Spleen (tissue), 13 donors: ENCODE results near the gene GYG1. TPM values are rescaled to one million over a fixed set of nuclear protein-coding genes. Genes with fewer than 3 reads are reported as not detected.

ENCODE experiments used
- DNase-seq: peaks from one replicate; pipeline ENCODE4 v3.0.0-alpha.2; 2020
- H3K27ac ChIP-seq, 8 donors: fragments of 200-600 bp; sonication (generic) in 7 of 8; 1 replicate in 4 of 8; 2 replicates in 4 of 8; pipeline versions ENCODE4 v1.5.0 to v1.8.0; 2016 to 2021; ENCODE audit warnings: inconsistent platforms in 4 of 8, mild to moderate bottlenecking in 4 of 8, moderate library complexity in 1 of 8
- H3K27me3 ChIP-seq, 7 donors: fragments of 200-600 bp; sonication (generic) in 6 of 7; replicated peaks in 1 of 7; 1 replicate in 4 of 7; 2 replicates in 3 of 7; pipeline versions ENCODE4 v1.5.0 to v1.8.0; 2016 to 2021; ENCODE audit warnings: inconsistent platforms in 3 of 7, mild to moderate bottlenecking in 1 of 7
- H3K36me3 ChIP-seq, 6 donors: fragments of 200-600 bp; sonication (generic) in 5 of 6; 1 replicate in 4 of 6; 2 replicates in 2 of 6; pipeline versions ENCODE4 v1.5.0 to v1.8.0; 2016 to 2021; ENCODE audit warnings: inconsistent platforms in 2 of 6
- H3K4me1 ChIP-seq, 6 donors: fragments of 200-600 bp; sonication (generic) in 5 of 6; 1 replicate in 3 of 6; 2 replicates in 3 of 6; pipeline versions ENCODE4 v1.5.0 to v1.8.0; 2016 to 2021; ENCODE audit warnings: inconsistent platforms in 3 of 6
- H3K4me3 ChIP-seq, 8 donors: fragments of 200-600 bp; sonication (generic) in 7 of 8; 1 replicate in 4 of 8; 2 replicates in 4 of 8; pipeline versions ENCODE4 v1.5.0 to v1.8.0; 2016 to 2021; ENCODE audit warnings: inconsistent platforms in 4 of 8, mild to moderate bottlenecking in 4 of 8, moderate library complexity in 2 of 8
- H3K9me3 ChIP-seq, 8 donors: fragments of 200-600 bp; sonication (generic) in 7 of 8; 1 replicate in 4 of 8; 2 replicates in 4 of 8; pipeline versions ENCODE4 v1.5.0 to v1.8.0; 2016 to 2021; ENCODE audit warnings: inconsistent platforms in 4 of 8
- POLR2A ChIP-seq, 3 donors: fragments of 450-650 bp; IDR thresholded peaks; one replicate each; pipeline ENCODE4 v1.5.1; 2017; ENCODE audit warnings: antibody characterized with exemption in 3 of 3, mild to moderate bottlenecking in 1 of 3
- POLR2AphosphoS5 ChIP-seq, 3 donors: sonication (generic); formaldehyde crosslinking; IDR thresholded peaks; one replicate each; pipeline ENCODE4 v1.5.1; 2017; ENCODE audit warnings: antibody characterized with exemption in 3 of 3
- WGBS, 5 donors: extraction: QIAGEN DNeasy Blood & Tissue Kit in 3 of 5; methylation state at CpG; one replicate each; pipeline versions ENCODE4 v1.1.5 to v1.1.7; 2013 to 2018; 5-methylcytosine and 5-hydroxymethylcytosine counted together
- intact Hi-C: fragments of 100-400 bp; cut with DNase I; formaldehyde crosslinking; loops from one replicate; pipeline ENCODE4 v1.15.0; 2023; ENCODE audit warnings: low total_unique reads
- long read RNA-seq, 2 donors: transcript quantifications; one replicate each; lab custom pipeline, GENCODE V29; 2026
- polyA plus RNA-seq, 3 donors: library from polyadenylated mRNA; stranded (reverse); fragments of 200-250 nt; gene quantifications; one replicate each; pipeline ENCODE4 v1.2.1, GENCODE V29; 2013
- total RNA-seq, 7 donors: library from RNA; depleted of rRNA in 3 of 7; stranded (reverse); fragments of >200 nt in 3 of 7; fragmentation: NEBNext Ultra II Directional in 4 of 7; extraction: Animal tissue kit (Norgen Biotek cat#: 25700) in 4 of 7; gene quantifications; one replicate each; pipeline versions ENCODE4 v1.1.0 to v1.2.1, GENCODE V29; 2016 to 2021
- TF ChIP-seq, protein P1 (sequence below), 11 experiments: fragments of 200-600 bp in 7 of 11; fragments of 450-650 bp in 4 of 11; sonication (generic) in 4 of 11; IDR thresholded peaks in 8 of 11; conservative IDR thresholded peaks in 3 of 11; 1 replicate in 7 of 11; 2 replicates in 4 of 11; pipeline versions ENCODE4 v1.4.0 to v1.8.0; 2016 to 2021; ENCODE audit warnings: antibody characterized with exemption in 11 of 11, inconsistent platforms in 4 of 11, mild to moderate bottlenecking in 1 of 11
- donor health status: healthy with polysubstance abuse.
- donor health status: DM: no; HTN: no; CAD: no; lungs with moderate emphysema.
- donor health status: DM: no; HTN: no; CAD: no.
- donor health status: Bipolar disorder and iron deficiency.
- donor health status: healthy.
- donor health status: DM: no; HTN: no; CAD: no.
- donor health status: DM: yes; HTN: yes; CAD: no.

Gene GYG1
- 100 to 1,000 TPM in 2 of 7 donors, 10 to 100 TPM in 5; 50.8 to 117 (median 58.3) TPM for total RNA-seq
- polyA plus RNA-seq: 10 to 100 TPM; 21.4 to 49.7 (median 28.5) TPM
- long read RNA-seq, donor 1, transcript GYG1-201 (7 exons, 1,890 nt): major isoform, 8 of 15 reads
- long read RNA-seq, donor 1, partial matches to known transcripts: 6 of 15 reads
- long read RNA-seq, donor 1, other reads (novel, unspliced or antisense): 0 of 15 reads
- long read RNA-seq, donor 2, transcript GYG1-201 (7 exons, 1,890 nt): major isoform, 11 of 11 reads
- long read RNA-seq, donor 2, partial matches to known transcripts: 0 of 11 reads
- long read RNA-seq, donor 2, other reads (novel, unspliced or antisense): 0 of 11 reads

DNA sequence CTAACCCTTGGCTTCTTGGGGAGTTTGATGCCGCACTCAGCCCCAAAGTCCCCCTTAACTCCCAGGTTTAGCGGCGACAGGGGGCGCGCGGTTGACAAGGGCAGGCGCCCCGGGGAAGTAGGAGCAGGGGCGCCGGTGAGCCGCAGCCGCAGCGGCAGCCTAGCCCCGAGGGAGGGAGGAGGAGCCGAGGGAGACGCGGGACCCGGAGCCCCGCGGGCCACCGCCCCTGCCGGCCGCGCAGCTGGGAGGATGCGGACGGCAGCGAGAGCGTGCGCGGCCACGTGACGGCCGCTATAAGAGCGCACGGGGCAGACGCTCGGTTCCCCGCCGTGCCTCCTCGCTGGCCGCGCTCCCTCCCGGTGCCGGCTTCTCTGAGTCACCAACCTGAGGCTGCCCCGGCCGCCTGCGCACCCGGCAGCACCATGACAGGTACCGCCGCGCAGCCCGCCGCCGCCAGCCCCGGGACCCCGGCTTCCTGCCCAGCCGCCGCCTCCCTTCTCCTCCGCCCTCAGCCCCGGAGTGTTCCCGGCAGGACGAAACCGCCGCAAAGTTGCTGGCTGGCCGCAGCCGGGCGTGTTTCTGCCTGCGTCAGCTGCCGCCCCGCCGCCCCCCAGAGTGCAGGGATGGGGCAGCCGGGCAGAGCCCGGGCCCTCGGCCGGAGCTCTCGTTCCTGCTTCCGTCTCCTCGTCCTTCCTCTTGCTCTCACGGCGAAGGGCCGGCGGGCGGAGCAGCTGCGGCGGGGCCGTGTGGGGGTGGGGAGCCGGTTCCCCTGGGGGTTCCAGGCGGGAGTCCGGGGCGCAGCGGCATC, at the start of gene GYG1:
TSS of gene GYG1 (plus strand) at position 322 of the 808 bp plus-strand sequence. CDS start at position 423, 101 bp downstream.
- H3K36me3 ChIP-seq: peaks cover 0 to 28% (median 20%) of the 10 kb centered on the region in 6 donors
- H3K27me3 ChIP-seq: no peaks in the 10 kb centered on the region
- 0% methylated on average over 25 to 91 of the region's 91 CpGs for WGBS, 5 donors
- peaks cover 0 to 58% (median 33%) of the 10 kb centered on the region in 6 donors for H3K4me1 ChIP-seq
- no peaks in the 10 kb centered on the region for H3K9me3 ChIP-seq
- intact Hi-C loops: no loop called here
- H3K27ac ChIP-seq: peak within 1 kb of the TSS; percentile 94 to 99 (median 95)
- peak; percentile 93 to 96 (median 96) for TF ChIP-seq POLR2AphosphoS5 (IDR thresholded peaks at IDR 0.05)
- TF ChIP-seq POLR2A (IDR thresholded peaks at IDR 0.05): peak in 2 of 3 donors; percentile 24 to 51
- TF ChIP-seq, protein P1, sequence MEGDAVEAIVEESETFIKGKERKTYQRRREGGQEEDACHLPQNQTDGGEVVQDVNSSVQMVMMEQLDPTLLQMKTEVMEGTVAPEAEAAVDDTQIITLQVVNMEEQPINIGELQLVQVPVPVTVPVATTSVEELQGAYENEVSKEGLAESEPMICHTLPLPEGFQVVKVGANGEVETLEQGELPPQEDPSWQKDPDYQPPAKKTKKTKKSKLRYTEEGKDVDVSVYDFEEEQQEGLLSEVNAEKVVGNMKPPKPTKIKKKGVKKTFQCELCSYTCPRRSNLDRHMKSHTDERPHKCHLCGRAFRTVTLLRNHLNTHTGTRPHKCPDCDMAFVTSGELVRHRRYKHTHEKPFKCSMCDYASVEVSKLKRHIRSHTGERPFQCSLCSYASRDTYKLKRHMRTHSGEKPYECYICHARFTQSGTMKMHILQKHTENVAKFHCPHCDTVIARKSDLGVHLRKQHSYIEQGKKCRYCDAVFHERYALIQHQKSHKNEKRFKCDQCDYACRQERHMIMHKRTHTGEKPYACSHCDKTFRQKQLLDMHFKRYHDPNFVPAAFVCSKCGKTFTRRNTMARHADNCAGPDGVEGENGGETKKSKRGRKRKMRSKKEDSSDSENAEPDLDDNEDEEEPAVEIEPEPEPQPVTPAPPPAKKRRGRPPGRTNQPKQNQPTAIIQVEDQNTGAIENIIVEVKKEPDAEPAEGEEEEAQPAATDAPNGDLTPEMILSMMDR (IDR thresholded peaks at IDR 0.05 in 8 of 11, conservative IDR thresholded peaks at IDR 0.05 in 3 of 11): peak in 8 of 11 experiments; percentile 11 to 65 (median 46)
- DNase-seq: peak; percentile 96
- peak within 1 kb of the TSS; percentile 70 to 92 (median 84) for H3K4me3 ChIP-seq

DNA sequence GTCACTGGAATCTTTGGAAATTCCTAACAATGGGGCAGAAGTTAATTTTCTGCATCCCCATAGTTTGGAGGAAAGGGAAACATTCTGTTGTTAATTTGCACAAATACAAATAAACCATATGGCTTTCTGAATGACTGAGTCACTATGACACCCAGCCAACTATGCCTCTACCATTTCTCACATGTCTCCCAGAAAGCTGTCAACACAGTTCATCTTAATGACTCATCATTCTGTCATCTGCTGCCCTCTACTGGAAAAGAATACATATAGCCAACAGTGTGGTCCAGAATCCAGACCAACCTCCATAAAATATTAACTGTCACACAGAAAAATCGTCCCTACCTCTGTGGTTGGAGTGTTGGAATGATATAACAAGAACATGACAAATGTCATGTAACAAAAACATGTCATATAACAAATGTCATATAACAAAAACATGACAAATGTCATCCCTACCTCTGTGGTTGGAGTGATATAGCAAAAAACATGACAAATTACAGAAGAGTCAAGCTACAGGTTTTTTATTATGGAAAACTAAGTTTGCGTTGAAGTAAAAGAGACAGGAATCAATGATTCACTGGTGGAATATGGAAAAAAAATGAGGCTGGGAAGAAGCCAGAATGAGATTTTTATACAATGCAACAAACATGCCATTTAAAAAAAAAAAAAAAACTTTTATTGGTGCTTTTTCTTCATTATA, 47.7 kb upstream of the GYG1 start:
- DNase-seq: no peak
- Histone ChIP-seq H3K9me3 (no peaks in the 10 kb centered on the region), H3K4me3 (no peak overlapping the region), H3K27ac (no peak overlapping the region), H3K36me3 (no peaks in the 10 kb centered on the region), H3K4me1 (no peaks in the 10 kb centered on the region), H3K27me3 (no peaks in the 10 kb centered on the region)
- intact Hi-C loops: loop anchor here (10.0 kb wide), 1 partner anchor 569 kb away; no protein-coding TSS in a partner anchor
- TF ChIP-seq, protein P1 (IDR thresholded peaks at IDR 0.05 in 8 of 11, conservative IDR thresholded peaks at IDR 0.05 in 3 of 11): peak; percentile 39 to 82 (median 70)
- no peak for TF ChIP-seq POLR2AphosphoS5 (IDR thresholded peaks at IDR 0.05)
- 0 to 42% (median 39%) methylated on average over 2 of the region's 2 CpGs for WGBS, 5 donors

DNA sequence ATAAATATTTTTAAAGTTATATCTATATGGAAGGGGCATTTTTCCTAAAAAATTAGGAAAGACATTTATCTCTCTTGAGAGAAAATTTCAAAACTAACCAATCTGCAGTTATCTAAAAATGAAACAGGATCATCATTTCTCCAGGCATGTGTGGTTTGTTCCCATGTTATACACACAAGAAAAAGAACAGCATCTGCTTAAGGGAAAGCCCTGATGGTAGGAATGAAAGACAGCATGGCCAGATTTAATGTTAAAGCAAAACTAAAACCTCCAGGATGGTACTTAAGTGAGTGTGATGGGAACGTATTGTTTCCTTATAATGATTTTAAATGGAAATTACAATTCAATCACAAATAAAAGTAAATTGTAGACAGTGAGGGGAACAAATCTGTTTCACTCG, 46.2 kb upstream of the GYG1 start:
- no peaks in the 10 kb centered on the region for H3K36me3 ChIP-seq
- H3K4me1 ChIP-seq: no peaks in the 10 kb centered on the region
- TF ChIP-seq POLR2A (IDR thresholded peaks at IDR 0.05): no peak
- TF ChIP-seq, protein P1 (IDR thresholded peaks at IDR 0.05 in 8 of 11, conservative IDR thresholded peaks at IDR 0.05 in 3 of 11): no peak
- no peak for TF ChIP-seq POLR2AphosphoS5 (IDR thresholded peaks at IDR 0.05)
- no peak overlapping the region for H3K4me3 ChIP-seq
- no peaks in the 10 kb centered on the region for H3K9me3 ChIP-seq
- DNase-seq: no peak
- intact Hi-C loops: loop anchor here (5.0 to 10.0 kb wide), 2 partner anchors 83 to 570 kb away; no protein-coding TSS in a partner anchor
- H3K27ac ChIP-seq: no peak overlapping the region
- no peaks in the 10 kb centered on the region for H3K27me3 ChIP-seq
- WGBS, 5 donors: 80 to 98% (median 91%) methylated on average over 2 of the region's 2 CpGs
